Activated naive CD4-positive, alpha-beta T cell treated with anti-CD3 and anti-CD28 coated beads, Interleukin-2, amount 50 U/mL, for 16 hours (primary cell): ENCODE measurements around the gene IL9.
"Not testable (repeated sequence)": the region's sequence is repeated elsewhere in the genome, so short reads cannot be mapped to it uniquely, and the experiment has no call there.

Source experiments
- DNase-seq: peaks from one replicate; pipeline ENCODE4 v3.0.0-alpha.2; 2020

Gene IL9

GRCh38 chr5:135866016-135866415, 29.6 kb downstream of the IL9 start:
- DNase-seq = no peak

DNA sequence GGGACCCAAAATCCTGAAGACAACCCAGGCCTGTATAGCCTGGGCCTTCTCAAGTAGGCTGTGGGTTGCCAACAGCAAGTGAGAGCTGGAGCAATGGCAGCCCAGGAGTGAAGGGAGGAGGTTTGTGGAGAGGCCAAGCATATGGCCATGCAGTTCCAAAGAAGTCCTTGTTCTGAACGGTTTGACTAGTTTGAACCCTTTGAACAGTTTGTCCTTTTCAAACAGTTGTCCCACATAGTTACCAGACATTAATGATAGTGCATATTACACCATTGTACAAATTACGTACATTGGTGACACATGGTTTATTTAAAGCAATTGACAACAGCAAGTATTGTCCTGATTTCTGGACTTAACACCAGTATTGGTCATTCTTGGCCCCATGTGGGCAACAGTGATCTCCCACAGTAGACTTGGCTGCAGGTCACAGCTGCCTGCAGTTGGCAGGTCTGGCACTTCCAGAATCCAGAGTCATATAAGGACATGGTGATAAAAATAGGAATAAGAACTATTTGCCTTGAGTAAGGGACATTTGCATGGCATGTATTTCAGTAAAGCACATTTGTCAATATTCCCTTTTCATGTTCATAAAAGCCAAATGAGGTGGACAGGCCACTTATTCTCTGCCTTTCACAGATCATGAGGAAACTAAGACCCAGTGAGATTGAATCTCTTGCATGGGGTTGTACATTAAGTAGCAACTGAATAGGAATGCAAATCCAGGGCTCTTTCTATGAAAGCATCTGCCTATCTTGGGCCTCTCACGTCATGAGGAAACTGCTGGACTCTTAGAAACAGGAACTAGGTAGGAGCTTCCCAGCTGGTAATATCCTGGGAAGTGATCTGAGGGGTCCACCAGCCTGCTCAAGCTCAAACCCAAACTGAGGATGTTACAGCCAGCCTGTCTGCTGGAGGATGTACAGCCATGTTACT, 30.9 kb downstream of the IL9 start:
- DNase-seq = no peak

DNA sequence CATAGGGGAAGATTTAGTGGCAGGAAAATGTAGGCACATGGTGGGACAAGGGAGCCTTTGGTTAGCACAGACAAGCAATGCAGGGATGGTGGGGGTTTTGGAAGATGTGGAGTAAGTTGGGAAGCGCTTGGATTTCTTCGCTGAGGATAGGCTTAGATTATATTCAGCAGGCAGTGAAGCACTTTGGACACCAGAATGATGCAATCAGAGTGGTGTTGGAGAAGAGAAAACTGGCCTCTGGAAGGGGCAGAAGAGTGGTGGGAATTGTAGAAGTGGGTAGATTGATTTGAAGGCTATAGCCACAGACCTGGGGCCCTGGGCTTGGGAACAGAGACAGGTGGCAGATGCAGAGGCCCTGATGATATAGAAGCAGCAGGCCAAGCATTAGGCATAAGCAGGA, 32.9 kb downstream of the IL9 start:
- no peak for DNase-seq

- DNase-seq = no peak
Measured at GRCh38 chr5:135862086-135862485, 33.6 kb downstream of the IL9 start.

DNA sequence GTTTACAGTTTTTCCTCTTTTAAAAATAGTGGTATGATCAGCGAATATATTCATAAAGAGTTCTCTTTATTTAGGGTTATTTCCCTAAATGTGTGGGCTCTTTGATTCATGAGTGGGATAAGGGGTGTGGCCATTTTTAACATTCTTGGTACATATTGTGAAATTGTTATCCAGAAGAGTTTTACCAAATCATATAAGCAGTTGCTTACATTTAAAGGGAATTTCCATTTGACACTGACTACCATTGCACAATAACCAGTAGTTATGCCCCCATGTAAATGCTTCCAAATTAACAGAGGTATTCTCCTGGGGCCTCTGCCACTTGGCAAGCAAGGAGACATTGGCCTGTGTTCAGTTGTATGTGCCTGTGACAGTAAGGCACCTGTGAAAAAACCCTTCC, 34.0 kb downstream of the IL9 start:
- no peak for DNase-seq

DNA sequence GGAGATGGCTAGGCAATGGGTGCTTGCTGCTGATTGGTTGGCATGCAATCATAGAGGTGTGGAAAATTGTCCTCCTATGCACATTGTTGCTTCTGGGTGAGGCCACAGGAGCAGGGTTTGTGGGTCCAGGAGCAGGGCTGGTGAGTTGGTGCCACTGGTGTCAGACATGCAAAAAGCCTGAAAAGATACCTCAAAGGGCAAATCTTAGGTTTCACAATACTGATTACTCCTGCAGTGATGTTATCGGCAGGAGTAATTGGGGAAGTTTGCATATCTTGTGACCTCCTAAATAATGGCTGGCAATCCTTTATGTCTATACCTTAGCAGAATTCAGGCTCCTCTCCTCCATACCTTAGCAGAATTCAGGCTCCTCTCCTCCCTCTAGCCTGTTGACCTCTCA, 36.0 kb downstream of the IL9 start:
- DNase-seq = no peak

DNA sequence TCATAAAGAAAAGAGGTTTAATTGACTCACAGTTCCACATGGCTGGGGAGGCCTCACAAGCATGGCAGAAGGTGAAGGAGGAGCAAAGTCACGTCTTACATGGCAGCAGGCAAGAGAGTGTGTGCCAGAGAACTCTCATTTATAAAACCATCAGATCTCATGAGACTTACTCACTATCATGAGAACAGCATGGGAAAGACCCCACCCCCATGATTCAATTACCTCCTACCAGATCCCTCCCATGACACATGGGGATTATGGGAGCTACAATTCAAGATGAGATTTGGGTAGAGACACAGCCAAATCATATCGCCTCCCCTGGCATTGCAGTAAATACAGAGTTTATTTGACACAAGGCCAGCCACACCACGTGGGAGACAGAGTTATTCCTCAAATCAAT, 36.5 kb downstream of the IL9 start:
- DNase-seq = not testable (repeated sequence)

GRCh38 chr5:135857630-135858311, 37.9 kb downstream of the IL9 start:
- DNase-seq = no peak

GRCh38 chr5:135851915-135852845, 43.5 kb downstream of the IL9 start:
- no peak for DNase-seq

GRCh38 chr5:135851186-135851914, 44.3 kb downstream of the IL9 start:
- no peak for DNase-seq

- DNase-seq = no peak
Measured at GRCh38 chr5:135850671-135851070, 45.0 kb downstream of the IL9 start.

DNA sequence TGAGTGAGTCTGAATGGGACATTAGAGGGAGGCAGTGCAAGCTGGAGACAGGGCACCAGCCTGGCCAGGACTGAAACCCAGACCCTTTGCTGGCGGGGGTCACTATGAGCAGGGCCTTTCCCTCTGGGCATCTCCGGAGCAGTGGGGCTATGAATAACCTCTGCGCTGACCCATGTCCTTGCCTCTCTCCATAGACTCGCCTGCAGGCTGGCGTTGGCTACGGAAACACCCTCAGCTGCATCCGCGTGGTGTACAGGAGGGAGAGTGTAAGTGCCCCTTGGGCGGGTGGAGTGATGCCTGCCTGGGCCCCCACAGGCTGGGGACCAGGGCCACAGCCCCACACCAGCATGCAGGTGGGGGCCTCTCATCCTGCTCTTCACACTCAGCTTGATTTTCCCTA, 45.4 kb downstream of the IL9 start:
- DNase-seq = no peak

DNA sequence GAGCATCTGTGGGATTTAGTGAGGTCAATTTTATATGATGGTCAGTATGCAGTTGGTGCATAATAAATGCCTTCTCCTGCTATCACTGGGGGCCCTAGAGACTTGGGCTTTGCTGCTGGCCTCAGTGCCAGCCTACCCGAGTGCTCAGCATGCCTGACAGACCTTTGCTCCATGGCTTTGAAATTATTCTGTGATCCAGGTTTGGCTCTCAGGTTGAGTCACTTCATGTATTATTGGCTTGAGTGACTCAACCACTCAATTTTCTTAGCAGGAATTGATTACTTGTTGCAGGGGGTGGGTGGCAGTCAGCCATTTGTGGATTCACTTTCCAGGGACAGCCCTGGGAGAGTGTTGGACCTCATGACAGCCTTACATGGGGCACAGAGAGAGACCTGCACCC, 47.7 kb downstream of the IL9 start:
- no peak for DNase-seq

- no peak for DNase-seq
Measured at GRCh38 chr5:135846311-135846710, 49.3 kb downstream of the IL9 start.

DNA sequence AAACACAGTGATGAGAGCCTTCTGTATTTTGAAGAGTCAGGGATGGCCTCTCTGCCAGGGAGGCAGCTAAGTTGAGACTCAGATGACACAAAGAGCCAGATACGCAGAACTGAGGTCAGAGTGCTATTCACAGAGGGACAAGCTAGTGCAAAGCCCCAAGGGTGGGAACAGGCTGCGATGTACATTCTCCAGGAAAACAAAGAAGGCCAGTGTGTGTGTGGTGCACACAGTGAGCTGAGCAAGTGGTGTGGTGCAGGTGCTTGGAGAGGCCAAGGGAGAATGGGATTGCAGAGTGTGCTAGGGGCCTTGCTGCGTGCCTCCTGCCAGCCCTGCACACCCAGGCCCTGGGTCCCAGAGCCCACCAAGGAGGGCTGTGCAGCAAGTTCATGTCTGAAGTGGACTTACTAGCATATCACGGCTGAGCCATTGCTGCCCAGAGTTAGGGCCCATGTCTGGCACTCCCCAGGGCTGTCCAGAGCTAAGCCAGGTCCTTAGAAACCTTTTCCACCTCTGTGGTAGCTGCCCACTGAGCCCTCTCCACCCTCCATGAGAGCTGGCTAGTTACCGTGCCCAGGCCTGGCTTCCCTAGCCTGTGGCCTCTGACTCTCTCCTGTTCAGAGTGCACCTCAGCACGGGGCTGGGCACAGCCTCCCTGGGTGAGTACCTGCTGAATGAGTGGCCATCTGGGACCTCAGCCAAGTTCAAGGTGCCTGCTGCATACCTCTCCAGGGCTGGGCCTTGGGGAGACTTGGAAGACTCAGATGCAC, 51.9 kb downstream of the IL9 start:
- DNase-seq = no peak

GRCh38 chr5:135842737-135843136, 52.9 kb downstream of the IL9 start:
- DNase-seq = no peak
